ENCODE measurements around the gene FNDC3B. TPM values are rescaled to one million over a fixed set of nuclear protein-coding genes. Genes with fewer than 3 reads are reported as not detected.
A peak's percentile ranks its signal among the peaks of the same experiment; 100 is the strongest.

Gene FNDC3B
- total and polyA plus RNA-seq, 2 of the 8 experiments (the other 6 are each of a cell fraction or from before 2014, with no cell fraction given): 14.1 to 44.4 TPM

GRCh38 chr3:172094621-172095557, 55.5 kb downstream of the FNDC3B start:
- Histone ChIP-seq H3K27ac (ENCODE audit: low read depth, low read length) (no peak overlapping the region; the same call in 1 of the 2 replicates), H2BK12ac (ENCODE audit: low read depth, low read length) (no peak overlapping the region), H2BK15ac (ENCODE audit: low read length) (no peak overlapping the region), H3K23me2 (ENCODE audit: low read depth, low read length) (no peaks in the 10 kb centered on the region; the same call in 1 of the 2 replicates), H3K79me1 (ENCODE audit: low read depth, low read length) (peaks cover 3% of the 10 kb centered on the region), H4K20me1 (replicated peaks in 1 of 2; ENCODE audit: control insufficient read depth in 1 of 2, insufficient read depth in 2 of 2, low read length in 2 of 2) (no peaks in the 10 kb centered on the region), H3K36me3 (ENCODE audit: control insufficient read depth in 2 of 4, insufficient read depth in 4 of 4, low read length in 3 of 4) (no peaks in the 10 kb centered on the region), H2AFZ (ENCODE audit: low read length) (no peak overlapping the region), H3K4me3 (ENCODE audit: extremely low read depth in 1 of 4, insufficient read depth in 2 of 4, low read depth in 3 of 4, low read length in 4 of 4) (no peak overlapping the region), H3K4me2 (ENCODE audit: insufficient read depth in 1 of 2, low read depth in 2 of 2, low read length in 2 of 2) (no peak overlapping the region), H3K18ac (ENCODE audit: extremely low read depth, low read length) (no peak overlapping the region), H3K9ac (replicated peaks in 1 of 4; ENCODE audit: extremely low read depth in 1 of 4, low read depth in 3 of 4, low read length in 3 of 4) (no peak overlapping the region), H3K9me3 (ENCODE audit: insufficient read depth in 2 of 2, low read depth in 1 of 2, low read length in 1 of 2) (no peaks in the 10 kb centered on the region), H2BK120ac (replicated peaks; ENCODE audit: low read depth, low read length) (no peak overlapping the region), H3K56ac (replicated peaks; ENCODE audit: insufficient read length, low read depth, low read length) (no peak overlapping the region), H4K8ac (ENCODE audit: extremely low read depth, insufficient read depth, low read length) (no peak overlapping the region), H4K91ac (replicated peaks; ENCODE audit: insufficient read length, low read length) (no peak overlapping the region), H2AK5ac (ENCODE audit: low read depth, low read length) (no peak overlapping the region), H3K79me2 (ENCODE audit: control insufficient read depth in 1 of 2, insufficient read depth in 2 of 2, low read length in 2 of 2) (peaks cover 0 to 92% of the 10 kb centered on the region in 2 experiments; a peak in 3 of 4 replicates), H3K14ac (ENCODE audit: insufficient read length) (no peak overlapping the region), H3K27me3 (replicated peaks in 1 of 4; ENCODE audit: control insufficient read depth in 3 of 4, extremely low read depth in 1 of 4, insufficient read depth in 3 of 4, low read length in 3 of 4) (no peaks in the 10 kb centered on the region), H3K23ac (ENCODE audit: insufficient read length) (no peak overlapping the region), H4K5ac (ENCODE audit: insufficient read length, low read depth, low read length) (no peak overlapping the region), H3K4ac (replicated peaks; ENCODE audit: insufficient read length, low read depth, low read length) (no peak overlapping the region), H3K4me1 (replicated peaks in 1 of 4; ENCODE audit: control insufficient read depth in 3 of 4, insufficient read depth in 4 of 4, low read length in 3 of 4) (peaks cover 2 to 9% (median 5%) of the 10 kb centered on the region in 4 experiments; a peak in 4 of 7 replicates), H2BK20ac (ENCODE audit: low read length) (0 out of 2 replicates have a peak overlapping the region, but pooled peaks have one; percentile 9), H2BK5ac (ENCODE audit: low read depth, low read length) (no peak overlapping the region)
- ChIA-PET CTCF (ENCODE audit: partially characterized antibody) (interaction anchor here (0.7 to 1.4 kb wide), 5 partner anchors 9 to 119 kb away, joined by 3 to 5 read pairs (median 3); no protein-coding TSS in a partner anchor), POLR2A (ENCODE audit: partially characterized antibody) (interaction anchor here (0.5 to 0.6 kb wide), 2 partner anchors 11 to 43 kb away, joined by 3 read pairs; no protein-coding TSS in a partner anchor)
- DNase-seq (ENCODE audit: low read depth in 1 of 2, low spot score in 2 of 2) (no peak), FAIRE-seq (no peak)
- TF ChIP-seq SIX5 (IDR thresholded peaks at IDR 0.05; ENCODE audit: low read depth, low read length): no peak
- peak; percentile 14 to 39; a peak in 1 of 4 replicates for TF ChIP-seq RAD21 (IDR thresholded peaks at IDR 0.05 in 1 of 2, conservative IDR thresholded peaks at IDR 0.05 in 1 of 2; ENCODE audit: low read depth in 2 of 2, low read length in 2 of 2)
- TF ChIP-seq CTCF (IDR thresholded peaks at IDR 0.05; ENCODE audit: control extremely low read depth in 1 of 3, insufficient read depth in 1 of 3, low read depth in 1 of 3, low read length in 3 of 3): peak in 1 of 3 experiments; percentile 24; a peak in 1 of 4 replicates
- WGBS, 2 experiments (ENCODE audit: extremely low coverage in 1 of 2, insufficient coverage in 1 of 2, insufficient read length in 1 of 2, insufficient replicate concordance in 2 of 2, low coverage in 1 of 2, low lambda C conversion rate in 2 of 2, missing lambda C conversion rate in 1 of 2): 88% methylated on average over 7 of the region's 7 CpGs; no CpG with 5 or more reads in 1 of the 2 experiments
